Thyroid gland (tissue), 4 donors: ENCODE measurements around the gene HECTD4. TPM values are rescaled to one million over a fixed set of nuclear protein-coding genes. Genes with fewer than 3 reads are reported as not detected.

ENCODE experiments used
- DNase-seq, 2 donors: peaks; one replicate each; pipeline ENCODE4 v3.0.0-alpha.2; 2019
- H3K27ac ChIP-seq, 3 donors: fragments of 200-600 bp; sonication (generic); 1 replicate in 2 of 3; 2 replicates in 1 of 3; pipeline ENCODE4 v1.5.1; 2016 to 2019; ENCODE audit warnings: mild to moderate bottlenecking in 1 of 3, moderate library complexity in 1 of 3
- H3K27me3 ChIP-seq: fragments of 200-600 bp; sonication (generic); one replicate; pipeline ENCODE4 v1.5.1; 2019
- H3K36me3 ChIP-seq, 2 donors: fragments of 200-600 bp; sonication (generic); one replicate each; pipeline ENCODE4 v1.5.1; 2016 to 2019
- H3K4me1 ChIP-seq, 2 donors: fragments of 200-600 bp; sonication (generic); one replicate each; pipeline ENCODE4 v1.5.1; 2017 to 2019
- H3K4me3 ChIP-seq, 3 donors: fragments of 200-600 bp; sonication (generic); replicated peaks in 1 of 3; 1 replicate in 2 of 3; 2 replicates in 1 of 3; pipeline ENCODE4 v1.5.1; 2016; ENCODE audit warnings: mild to moderate bottlenecking in 1 of 3
- H3K9me3 ChIP-seq: fragments of 200-600 bp; sonication (generic); one replicate; pipeline ENCODE4 v1.5.1; 2017
- CTCF ChIP-seq, 6 experiments: fragments of 200-600 bp in 3 of 6; fragments of 450-650 bp in 3 of 6; sonication (generic) in 3 of 6; IDR thresholded peaks; one replicate each; pipeline ENCODE4 v1.5.1; 2016 to 2019; ENCODE audit warnings: antibody characterized with exemption in 6 of 6, mild to moderate bottlenecking in 2 of 6, inconsistent platforms in 1 of 6, moderate library complexity in 1 of 6
- POLR2A ChIP-seq, 2 donors: fragments of 450-650 bp; IDR thresholded peaks; one replicate each; pipeline ENCODE4 v1.6.1; 2017; ENCODE audit warnings: antibody characterized with exemption in 2 of 2, mild to moderate bottlenecking in 2 of 2, moderate library complexity in 1 of 2
- WGBS, 2 donors: methylation state at CpG; one replicate each; pipeline ENCODE4 v1.1.5; 2017; 5-methylcytosine and 5-hydroxymethylcytosine counted together
- intact Hi-C: fragments of 100-400 bp; cut with DNase I; formaldehyde crosslinking; loops from one replicate; pipeline ENCODE4 v1.15.1; 2023
- total RNA-seq, 4 donors: library from RNA; depleted of rRNA; stranded (reverse); fragments of >200 nt; gene quantifications; one replicate each; pipeline ENCODE4 v1.2.3, GENCODE V29; 2016

Gene HECTD4
- total RNA-seq, 4 donors from 2014 or later, result 68.5 to 115 (median 79.6) TPM

- Histone ChIP-seq H3K27me3 (no peaks in the 10 kb centered on the region), H3K4me1 (peaks cover 5 to 35% of the 10 kb centered on the region in 2 donors), H3K27ac (no peak overlapping the region), H3K9me3 (no peaks in the 10 kb centered on the region), H3K36me3 (no peaks in the 10 kb centered on the region), H3K4me3 (no peak overlapping the region)
- TF ChIP-seq POLR2A (IDR thresholded peaks at IDR 0.05), result no peak
- DNase-seq, result no peak
- WGBS, 2 donors, result 78% methylated on average over 8 of the region's 8 CpGs
- intact Hi-C loops, result no loop called here
Measured at GRCh38 chr12:112370868-112371510, 11.2 kb downstream of the HECTD4 start.

- TF ChIP-seq POLR2A (IDR thresholded peaks at IDR 0.05) (no peak), CTCF (IDR thresholded peaks at IDR 0.05) (no peak)
- no peaks in the 10 kb centered on the region for H3K9me3 ChIP-seq
- H3K27me3 ChIP-seq, result no peaks in the 10 kb centered on the region
- H3K27ac ChIP-seq, result no peak overlapping the region
- WGBS, 2 donors, result 49 to 56% methylated on average over 1 of the region's 1 CpG
- DNase-seq, result no peak
- H3K36me3 ChIP-seq, result no peaks in the 10 kb centered on the region
- intact Hi-C loops, result no loop called here
- H3K4me3 ChIP-seq, result no peak overlapping the region
- peaks cover 5 to 42% of the 10 kb centered on the region in 2 donors for H3K4me1 ChIP-seq
Measured at GRCh38 chr12:112370199-112370598, 12.0 kb downstream of the HECTD4 start.

- TF ChIP-seq CTCF (IDR thresholded peaks at IDR 0.05), result no peak
- TF ChIP-seq POLR2A (IDR thresholded peaks at IDR 0.05), result no peak
- 52 to 53% methylated on average over 6 of the region's 6 CpGs for WGBS, 2 donors
Measured at GRCh38 chr12:112368856-112369255, 13.4 kb downstream of the HECTD4 start.

GRCh38 chr12:112367965-112368364 lies 14.3 kb downstream of the HECTD4 start:
- 82 to 88% methylated on average over 3 of the region's 3 CpGs for WGBS, 2 donors
- H3K36me3 ChIP-seq, result no peaks in the 10 kb centered on the region
- intact Hi-C loops, result no loop called here
- H3K27me3 ChIP-seq, result no peaks in the 10 kb centered on the region
- no peak for DNase-seq
- H3K27ac ChIP-seq, result no peak overlapping the region
- H3K4me1 ChIP-seq, result peaks cover 8 to 48% of the 10 kb centered on the region in 2 donors
- TF ChIP-seq CTCF (IDR thresholded peaks at IDR 0.05), result no peak
- no peak for TF ChIP-seq POLR2A (IDR thresholded peaks at IDR 0.05)
- no peaks in the 10 kb centered on the region for H3K9me3 ChIP-seq
- H3K4me3 ChIP-seq, result no peak overlapping the region

More at GRCh38 chr12:112368856-112369255, 13.4 kb downstream of the HECTD4 start:
- no peak for DNase-seq
- Histone ChIP-seq H3K36me3 (no peaks in the 10 kb centered on the region), H3K4me1 (peaks cover 8 to 48% of the 10 kb centered on the region in 2 donors), H3K27me3 (no peaks in the 10 kb centered on the region), H3K4me3 (no peak overlapping the region), H3K27ac (no peak overlapping the region), H3K9me3 (no peaks in the 10 kb centered on the region)
- intact Hi-C loops, result no loop called here

GRCh38 chr12:112362310-112362709 lies 19.9 kb downstream of the HECTD4 start:
- 93 to 95% methylated on average over 3 of the region's 3 CpGs for WGBS, 2 donors
- peak overlapping the region in 1 of 3 donors; percentile 29 for H3K27ac ChIP-seq
- no peak for DNase-seq
- no peak overlapping the region for H3K4me3 ChIP-seq
- peaks cover 3 to 31% of the 10 kb centered on the region in 2 donors for H3K4me1 ChIP-seq
- intact Hi-C loops, result no loop called here
- H3K9me3 ChIP-seq, result no peaks in the 10 kb centered on the region
- no peak for TF ChIP-seq POLR2A (IDR thresholded peaks at IDR 0.05)
- TF ChIP-seq CTCF (IDR thresholded peaks at IDR 0.05), result no peak
- no peaks in the 10 kb centered on the region for H3K27me3 ChIP-seq
- no peaks in the 10 kb centered on the region for H3K36me3 ChIP-seq
